ENCODE data around the gene ABLIM1. TPM values are rescaled to one million over a fixed set of nuclear protein-coding genes. Genes with fewer than 3 reads are reported as not detected.

The ABLIM1 gene
- total RNA-seq, 1 donor from 2014 or later, result 772 TPM

- no peak for ATAC-seq (ENCODE audit: poor library complexity)
- intact Hi-C loops (cut with DNase I), result no loop called here
- DNase-seq, result no peak
These were observed 258.0 kb downstream of the ABLIM1 start for GRCh38 chr10:114400091-114400490.

GRCh38 chr10:114399576-114399975 is 258.5 kb downstream of the ABLIM1 start:
- ATAC-seq (ENCODE audit: poor library complexity) (no peak), DNase-seq (no peak)
- intact Hi-C loops (cut with DNase I), result no loop called here

- DNase-seq, result no peak
- ATAC-seq (ENCODE audit: poor library complexity), result no peak
- intact Hi-C loops (cut with DNase I), result no loop called here
These were observed 259.3 kb downstream of the ABLIM1 start for GRCh38 chr10:114398587-114399331.

GRCh38 chr10:114397651-114398145 is 260.4 kb downstream of the ABLIM1 start:
- intact Hi-C loops (cut with DNase I), result no loop called here
- ATAC-seq (ENCODE audit: poor library complexity) (peak; percentile 44), DNase-seq (no peak)

- intact Hi-C loops (cut with DNase I), result no loop called here
- DNase-seq, result no peak
- ATAC-seq (ENCODE audit: poor library complexity), result no peak
These were observed 261.6 kb downstream of the ABLIM1 start for GRCh38 chr10:114396464-114396863.

- ATAC-seq (ENCODE audit: poor library complexity) (no peak), DNase-seq (no peak)
- intact Hi-C loops (cut with DNase I), result no loop called here
These were observed 262.6 kb downstream of the ABLIM1 start for GRCh38 chr10:114395366-114396022.

GRCh38 chr10:114394531-114394930 is 263.5 kb downstream of the ABLIM1 start:
- ATAC-seq (ENCODE audit: poor library complexity) (no peak), DNase-seq (no peak)
- intact Hi-C loops (cut with DNase I), result no loop called here

- intact Hi-C loops (cut with DNase I), result no loop called here
- no peak for ATAC-seq (ENCODE audit: poor library complexity)
- no peak for DNase-seq
These were observed 264.2 kb downstream of the ABLIM1 start for GRCh38 chr10:114393886-114394285.

- DNase-seq (no peak), ATAC-seq (ENCODE audit: poor library complexity) (no peak)
- intact Hi-C loops (cut with DNase I), result no loop called here
These were observed 264.6 kb downstream of the ABLIM1 start for GRCh38 chr10:114393482-114393881.

- no peak for DNase-seq
- intact Hi-C loops (cut with DNase I), result no loop called here
- no peak for ATAC-seq (ENCODE audit: poor library complexity)
These were observed 265.8 kb downstream of the ABLIM1 start for GRCh38 chr10:114392112-114392835.

GRCh38 chr10:114391599-114391998 is 266.5 kb downstream of the ABLIM1 start:
- DNase-seq, result no peak
- intact Hi-C loops (cut with DNase I), result no loop called here
- no peak for ATAC-seq (ENCODE audit: poor library complexity)

GRCh38 chr10:114389426-114389825 is 268.6 kb downstream of the ABLIM1 start:
- DNase-seq, result no peak
- ATAC-seq (ENCODE audit: poor library complexity), result no peak
- intact Hi-C loops (cut with DNase I), result no loop called here

- intact Hi-C loops (cut with DNase I), result no loop called here
- no peak for DNase-seq
- ATAC-seq (ENCODE audit: poor library complexity), result no peak
These were observed 269.8 kb downstream of the ABLIM1 start for GRCh38 chr10:114388275-114388674.

GRCh38 chr10:114387784-114388183 is 270.3 kb downstream of the ABLIM1 start:
- intact Hi-C loops (cut with DNase I), result no loop called here
- DNase-seq, result no peak
- no peak for ATAC-seq (ENCODE audit: poor library complexity)

GRCh38 chr10:114386452-114386851 is 271.6 kb downstream of the ABLIM1 start:
- no peak for DNase-seq
- no peak for ATAC-seq (ENCODE audit: poor library complexity)
- intact Hi-C loops (cut with DNase I), result no loop called here

- ATAC-seq (ENCODE audit: poor library complexity), result no peak
- no peak for DNase-seq
- intact Hi-C loops (cut with DNase I), result no loop called here
These were observed 272.5 kb downstream of the ABLIM1 start for GRCh38 chr10:114385557-114385956.

- no peak for DNase-seq
- intact Hi-C loops (cut with DNase I), result no loop called here
- no peak for ATAC-seq (ENCODE audit: poor library complexity)
These were observed 273.5 kb downstream of the ABLIM1 start for GRCh38 chr10:114384601-114385000.

- ATAC-seq (ENCODE audit: poor library complexity) (no peak), DNase-seq (no peak)
- intact Hi-C loops (cut with DNase I), result no loop called here
These were observed 273.9 kb downstream of the ABLIM1 start for GRCh38 chr10:114384181-114384580.

Measured in Right ventricle myocardium superior (tissue), 1 donor.